Activated CD4-positive, alpha-beta T cell treated with anti-CD3 and anti-CD28 coated beads for 36 hours (primary cell): ENCODE results near the gene CREB3L1. TPM values are rescaled to one million over a fixed set of nuclear protein-coding genes. Genes with fewer than 3 reads are reported as not detected.

ENCODE experiments used
- ATAC-seq: fragments of 200-7000 bp; cut with Tn5 transposase; one replicate; pipeline ENCODE4 v1.10.0; 2021; ENCODE audit warnings: mild to moderate bottlenecking, moderate library complexity
- CTCF ChIA-PET: fragments of 350-600 bp; sonication (Branson Sonifier 250); formaldehyde crosslinking; loops from one replicate; lab custom pipeline; 2021; ENCODE audit warnings: antibody characterized with exemption; lab: Charles Lee
- POLR2A ChIA-PET: fragments of 350-600 bp; sonication (Branson Sonifier 250); formaldehyde crosslinking; loops from one replicate; lab custom pipeline; 2021; ENCODE audit warnings: antibody characterized with exemption, inconsistent platforms; lab: Charles Lee
- DNase-seq: peaks from one replicate; pipeline ENCODE4 v3.0.0-alpha.2; 2020
- H3K27ac Mint-ChIP-seq: one replicate; pipeline ENCODE4 v1.8.0; 2021; ENCODE audit warnings: mixed read lengths
- H3K27me3 Mint-ChIP-seq: one replicate; pipeline ENCODE4 v1.8.0; 2021; ENCODE audit warnings: mixed read lengths
- H3K36me3 Mint-ChIP-seq: one replicate; pipeline ENCODE4 v1.8.0; 2021; ENCODE audit warnings: low read depth, mixed read lengths
- H3K4me1 Mint-ChIP-seq: one replicate; pipeline ENCODE4 v1.8.0; 2021; ENCODE audit warnings: mixed read lengths
- H3K4me3 Mint-ChIP-seq: one replicate; pipeline ENCODE4 v1.8.0; 2021; ENCODE audit warnings: mild to moderate bottlenecking, moderate library complexity, mixed read lengths
- H3K9me3 Mint-ChIP-seq: one replicate; pipeline ENCODE4 v1.8.0; 2021; ENCODE audit warnings: low read depth, mixed read lengths
- intact Hi-C, 2 experiments: fragments of 100-400 bp; cut with DNase I in 1 of 2; cut with micrococcal nuclease in 1 of 2; formaldehyde crosslinking; loops; one replicate each; pipeline versions ENCODE4 v1.14.2 to v1.15.1; 2022 to 2024; cut with DNase I, micrococcal nuclease
- total RNA-seq, 2 experiments: library from RNA; stranded (reverse); gene quantifications; one replicate each; pipeline ENCODE4 v1.2.3, GENCODE V29; 2021

The CREB3L1 gene, protein sequence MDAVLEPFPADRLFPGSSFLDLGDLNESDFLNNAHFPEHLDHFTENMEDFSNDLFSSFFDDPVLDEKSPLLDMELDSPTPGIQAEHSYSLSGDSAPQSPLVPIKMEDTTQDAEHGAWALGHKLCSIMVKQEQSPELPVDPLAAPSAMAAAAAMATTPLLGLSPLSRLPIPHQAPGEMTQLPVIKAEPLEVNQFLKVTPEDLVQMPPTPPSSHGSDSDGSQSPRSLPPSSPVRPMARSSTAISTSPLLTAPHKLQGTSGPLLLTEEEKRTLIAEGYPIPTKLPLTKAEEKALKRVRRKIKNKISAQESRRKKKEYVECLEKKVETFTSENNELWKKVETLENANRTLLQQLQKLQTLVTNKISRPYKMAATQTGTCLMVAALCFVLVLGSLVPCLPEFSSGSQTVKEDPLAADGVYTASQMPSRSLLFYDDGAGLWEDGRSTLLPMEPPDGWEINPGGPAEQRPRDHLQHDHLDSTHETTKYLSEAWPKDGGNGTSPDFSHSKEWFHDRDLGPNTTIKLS
- total RNA-seq, result under 1 TPM in 1 of 2 experiments, not detected in 1; 0.19 TPM

DNA sequence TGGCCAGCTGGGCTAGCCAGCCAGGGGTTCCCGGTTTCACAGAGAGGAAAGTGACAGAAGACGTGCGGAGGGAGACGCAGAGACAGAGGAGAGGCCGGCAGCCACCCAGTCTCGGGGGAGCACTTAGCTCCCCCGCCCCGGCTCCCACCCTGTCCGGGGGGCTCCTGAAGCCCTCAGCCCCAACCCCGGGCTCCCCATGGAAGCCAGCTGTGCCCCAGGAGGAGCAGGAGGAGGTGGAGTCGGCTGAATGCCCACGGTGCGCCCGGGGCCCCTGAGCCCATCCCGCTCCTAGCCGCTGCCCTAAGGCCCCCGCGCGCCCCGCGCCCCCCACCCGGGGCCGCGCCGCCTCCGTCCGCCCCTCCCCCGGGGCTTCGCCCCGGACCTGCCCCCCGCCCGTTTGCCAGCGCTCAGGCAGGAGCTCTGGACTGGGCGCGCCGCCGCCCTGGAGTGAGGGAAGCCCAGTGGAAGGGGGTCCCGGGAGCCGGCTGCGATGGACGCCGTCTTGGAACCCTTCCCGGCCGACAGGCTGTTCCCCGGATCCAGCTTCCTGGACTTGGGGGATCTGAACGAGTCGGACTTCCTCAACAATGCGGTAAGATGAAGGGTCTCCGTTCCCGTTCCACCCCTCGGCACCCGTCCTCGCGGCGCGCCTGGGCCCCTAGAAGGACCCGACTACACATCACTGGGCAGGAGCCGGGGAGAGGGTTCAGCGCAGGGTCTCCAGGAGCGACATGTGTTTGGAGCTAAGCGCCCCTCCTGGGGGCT lies at the start of gene CREB3L1:
Gene CREB3L1 (plus strand): TSS at position 41 of the 765 bp plus-strand sequence. CDS start 450 bp downstream, at position 491.
- intact Hi-C loops, result no loop called here

DNA sequence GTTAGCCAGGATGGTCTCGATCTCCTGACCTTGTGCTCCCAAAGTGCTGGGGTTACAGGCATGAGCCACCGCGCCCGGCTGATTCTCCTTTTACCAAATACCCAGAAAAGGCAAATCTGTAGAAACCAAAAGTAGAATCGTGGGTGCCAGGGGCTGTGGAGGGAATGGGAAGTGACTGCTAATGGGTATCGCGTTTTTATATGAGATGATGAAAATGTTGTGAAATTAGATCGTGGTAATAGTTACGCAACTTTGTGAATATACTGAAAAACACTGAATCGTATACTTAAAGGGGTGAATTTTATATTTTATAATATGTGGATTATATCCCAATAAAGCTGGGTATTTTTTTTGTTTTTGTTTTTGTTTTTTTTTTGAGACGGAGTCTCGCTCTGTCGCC lies 48.2 kb upstream of the CREB3L1 start:
- Mint-ChIP-seq H3K36me3 (no peaks in the 10 kb centered on the region), H3K9me3 (no peaks in the 10 kb centered on the region), H3K4me1 (no peaks in the 10 kb centered on the region), H3K27ac (no peak overlapping the region), H3K27me3 (peaks cover 9% of the 10 kb centered on the region), H3K4me3 (no peak overlapping the region)
- DNase-seq, result no peak
- ChIA-PET POLR2A (no interaction called here), CTCF (no interaction called here)
- no peak for ATAC-seq
- intact Hi-C loops, result no loop called here

More for the DNA sequence above, at the start of gene CREB3L1:
- peaks cover 4% of the 10 kb centered on the region for H3K4me1 Mint-ChIP-seq
- H3K27ac Mint-ChIP-seq, result no peak within 1 kb of the TSS
- H3K4me3 Mint-ChIP-seq, result no peak within 1 kb of the TSS
- H3K27me3 Mint-ChIP-seq, result peaks cover 22% of the 10 kb centered on the region
- DNase-seq (no peak), ATAC-seq (no peak)
- H3K36me3 Mint-ChIP-seq, result no peaks in the 10 kb centered on the region
- POLR2A ChIA-PET, result no interaction called here
- CTCF ChIA-PET, result interaction anchor here (0.6 to 2.0 kb wide), 6 partner anchors 18 to 216 kb away, joined by 3 to 11 read pairs (median 4); no protein-coding TSS in a partner anchor
- no peaks in the 10 kb centered on the region for H3K9me3 Mint-ChIP-seq

DNA sequence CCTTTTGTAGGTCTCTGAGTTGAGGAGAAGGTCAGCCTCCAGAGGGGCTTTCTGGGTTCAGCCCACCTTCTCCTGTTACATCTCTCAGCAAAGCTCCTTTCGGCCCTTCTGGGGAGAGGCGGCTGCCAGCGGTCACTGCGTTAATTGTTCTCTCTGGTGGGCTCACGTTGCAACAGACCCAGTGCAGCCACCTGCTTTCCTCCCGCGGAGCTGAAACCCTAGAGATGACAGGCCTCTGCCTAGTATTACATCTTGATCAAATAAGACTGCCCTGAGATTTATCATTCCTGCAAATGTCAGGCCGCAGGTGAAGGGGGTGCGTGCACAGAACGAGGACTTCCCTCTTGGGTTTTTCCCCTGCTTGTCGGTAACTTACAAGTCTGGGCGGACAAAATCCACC lies 43.2 kb upstream of the CREB3L1 start:
- Mint-ChIP-seq H3K27me3 (peaks cover 11% of the 10 kb centered on the region), H3K4me1 (peaks cover 23% of the 10 kb centered on the region), H3K4me3 (no peak overlapping the region), H3K27ac (no peak overlapping the region), H3K36me3 (no peaks in the 10 kb centered on the region), H3K9me3 (no peaks in the 10 kb centered on the region)
- CTCF ChIA-PET, result interaction anchor here (0.6 kb wide), 1 partner anchor 264 kb away, joined by 3 read pairs; no protein-coding TSS in a partner anchor
- no peak for DNase-seq
- no peak for ATAC-seq
- intact Hi-C loops, result no loop called here
- POLR2A ChIA-PET, result no interaction called here

DNA sequence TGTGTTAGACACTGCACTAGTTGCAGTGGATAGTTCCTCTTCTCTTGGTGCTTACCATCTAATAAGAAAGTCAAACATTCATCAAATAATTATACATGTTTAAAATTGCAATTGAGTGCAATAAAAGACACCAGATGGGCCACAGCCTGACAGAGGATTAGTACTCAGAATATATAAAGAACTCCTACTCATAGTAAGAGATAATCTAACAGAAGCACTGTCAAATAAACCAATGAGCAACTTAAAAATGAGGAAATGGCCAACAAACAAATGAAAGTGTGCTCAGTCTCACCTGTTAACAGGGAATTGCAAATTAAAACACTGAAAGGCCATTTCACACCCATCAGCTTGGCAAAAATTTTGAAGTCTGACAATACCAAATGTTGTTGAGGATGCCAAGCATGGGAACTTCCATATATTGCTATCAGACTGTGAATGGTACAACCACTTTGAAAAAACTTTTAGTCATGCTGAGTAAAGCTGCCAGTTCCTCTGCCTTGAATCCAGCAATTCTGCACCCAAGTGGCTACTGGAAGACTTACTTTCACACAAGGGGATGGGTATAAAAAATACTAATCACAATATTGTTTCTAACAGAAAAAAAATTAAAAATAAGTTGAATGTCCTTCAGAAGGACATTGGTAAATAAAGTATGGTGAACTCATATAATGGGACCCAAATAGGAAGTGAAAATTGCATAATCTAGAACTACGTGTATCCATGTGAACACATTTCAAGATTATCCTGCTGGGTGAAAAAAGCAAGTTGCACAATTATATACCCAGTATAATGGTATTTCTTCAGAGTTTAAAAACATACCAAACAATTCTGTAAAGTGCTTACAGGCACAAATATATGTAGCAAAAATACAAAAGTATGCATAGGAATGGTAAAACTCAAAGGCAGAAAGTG lies 41.4 kb upstream of the CREB3L1 start:
- ChIA-PET POLR2A (no interaction called here), CTCF (interaction anchor here (0.6 to 10.5 kb wide), 3 partner anchors 57 to 83 kb away, joined by 3 to 230 read pairs (median 3); no protein-coding TSS in a partner anchor)
- ATAC-seq (no peak), DNase-seq (no peak)
- Mint-ChIP-seq H3K27me3 (peaks cover 11% of the 10 kb centered on the region), H3K4me3 (peak overlapping the region; percentile 31), H3K27ac (peak overlapping the region; percentile 67), H3K9me3 (no peaks in the 10 kb centered on the region), H3K4me1 (peaks cover 29% of the 10 kb centered on the region), H3K36me3 (no peaks in the 10 kb centered on the region)
- intact Hi-C loops, result loop anchor here (5.0 kb wide), 3 partner anchors 131 to 301 kb away; partner anchors contain the start of gene MDK (in 1 of the 2)

DNA sequence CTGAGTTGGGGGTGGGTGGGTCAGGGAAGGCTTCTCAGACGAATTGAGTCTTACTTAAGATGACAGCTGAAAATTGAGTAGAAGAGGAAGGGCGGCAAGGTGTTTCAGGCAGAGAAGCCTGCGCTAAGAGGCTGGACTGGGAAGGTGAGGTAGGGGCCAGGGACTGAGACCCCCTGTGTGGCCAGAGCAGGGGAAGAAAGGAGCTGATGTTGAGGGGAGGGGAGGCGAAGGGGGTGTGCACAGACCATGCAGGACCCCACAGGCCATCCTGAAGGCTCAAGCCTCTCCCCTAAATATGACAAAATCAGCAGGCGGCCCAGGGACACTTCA lies 40.6 kb upstream of the CREB3L1 start:
- H3K27me3 Mint-ChIP-seq, result peaks cover 11% of the 10 kb centered on the region
- ATAC-seq (no peak), DNase-seq (no peak)
- H3K36me3 Mint-ChIP-seq, result no peaks in the 10 kb centered on the region
- CTCF ChIA-PET, result interaction anchor here (0.8 to 10.5 kb wide), 3 partner anchors 56 to 86 kb away, joined by 3 to 230 read pairs (median 3); no protein-coding TSS in a partner anchor
- intact Hi-C loops, result loop anchor here (1.0 to 5.0 kb wide), 4 partner anchors 110 to 300 kb away; partner anchors contain the start of genes DGKZ (in 1 of the 2) and MDK (in 1 of the 2)
- H3K4me3 Mint-ChIP-seq, result peak overlapping the region; percentile 74
- H3K9me3 Mint-ChIP-seq, result no peaks in the 10 kb centered on the region
- POLR2A ChIA-PET, result no interaction called here
- peaks cover 29% of the 10 kb centered on the region for H3K4me1 Mint-ChIP-seq
- peak overlapping the region; percentile 85 for H3K27ac Mint-ChIP-seq

DNA sequence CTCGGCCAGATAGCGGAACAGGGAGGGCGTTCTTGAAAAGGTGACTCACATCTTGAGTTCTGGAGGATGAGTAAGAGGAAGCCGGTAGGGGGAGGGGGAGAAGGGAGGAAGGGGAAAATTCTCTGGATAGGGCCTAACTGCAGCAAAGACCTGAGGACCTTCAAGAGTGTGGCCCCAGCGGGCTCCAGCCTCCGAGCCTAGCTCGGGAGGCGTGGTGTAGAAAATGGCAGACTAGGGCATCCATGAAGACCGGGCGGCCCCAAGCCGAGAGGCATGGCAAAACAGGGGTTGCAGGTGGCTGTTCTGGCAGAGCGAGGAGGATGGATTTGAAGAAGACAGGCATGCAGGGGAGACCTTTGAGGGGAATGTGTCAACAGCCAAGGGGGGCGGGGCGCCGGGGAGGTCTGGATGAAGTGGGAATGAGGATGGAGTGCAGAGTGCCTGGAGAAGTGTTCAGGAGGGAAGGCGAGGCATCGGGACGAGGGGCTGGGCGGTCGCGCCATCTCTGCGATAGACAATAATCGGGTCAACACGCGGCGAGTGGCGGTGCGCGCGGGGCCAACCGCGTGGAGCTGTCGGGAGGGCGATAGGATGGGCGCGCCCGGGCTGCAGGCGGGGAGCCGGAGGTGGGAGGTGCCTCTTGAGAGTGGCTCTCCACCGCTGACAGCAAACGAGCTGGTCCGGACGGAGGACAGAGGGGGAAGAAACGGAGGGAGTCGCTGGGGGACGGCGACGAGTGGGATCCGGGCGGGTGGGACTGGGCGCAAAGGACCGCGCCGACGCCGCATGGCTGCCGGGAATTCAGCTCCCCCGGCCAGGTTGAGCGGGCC lies 40.0 kb upstream of the CREB3L1 start:
- intact Hi-C loops, result loop anchor here (1.0 to 5.0 kb wide), 7 partner anchors 110 to 391 kb away; partner anchors contain the start of genes CRY2 (in 1 of the 2), DGKZ (in 1 of the 2) and MDK (in 1 of the 2)
- CTCF ChIA-PET, result interaction anchor here (0.7 to 10.5 kb wide), 23 partner anchors 11 to 272 kb away, joined by 3 to 230 read pairs (median 5); partner anchors contain the start of gene DGKZ
- Mint-ChIP-seq H3K27me3 (peaks cover 11% of the 10 kb centered on the region), H3K4me3 (peak overlapping the region; percentile 74), H3K4me1 (peaks cover 33% of the 10 kb centered on the region), H3K27ac (peak overlapping the region; percentile 85), H3K36me3 (no peaks in the 10 kb centered on the region), H3K9me3 (no peaks in the 10 kb centered on the region)
- POLR2A ChIA-PET, result no interaction called here
- DNase-seq (peak; percentile 78), ATAC-seq (peak; percentile 65)

DNA sequence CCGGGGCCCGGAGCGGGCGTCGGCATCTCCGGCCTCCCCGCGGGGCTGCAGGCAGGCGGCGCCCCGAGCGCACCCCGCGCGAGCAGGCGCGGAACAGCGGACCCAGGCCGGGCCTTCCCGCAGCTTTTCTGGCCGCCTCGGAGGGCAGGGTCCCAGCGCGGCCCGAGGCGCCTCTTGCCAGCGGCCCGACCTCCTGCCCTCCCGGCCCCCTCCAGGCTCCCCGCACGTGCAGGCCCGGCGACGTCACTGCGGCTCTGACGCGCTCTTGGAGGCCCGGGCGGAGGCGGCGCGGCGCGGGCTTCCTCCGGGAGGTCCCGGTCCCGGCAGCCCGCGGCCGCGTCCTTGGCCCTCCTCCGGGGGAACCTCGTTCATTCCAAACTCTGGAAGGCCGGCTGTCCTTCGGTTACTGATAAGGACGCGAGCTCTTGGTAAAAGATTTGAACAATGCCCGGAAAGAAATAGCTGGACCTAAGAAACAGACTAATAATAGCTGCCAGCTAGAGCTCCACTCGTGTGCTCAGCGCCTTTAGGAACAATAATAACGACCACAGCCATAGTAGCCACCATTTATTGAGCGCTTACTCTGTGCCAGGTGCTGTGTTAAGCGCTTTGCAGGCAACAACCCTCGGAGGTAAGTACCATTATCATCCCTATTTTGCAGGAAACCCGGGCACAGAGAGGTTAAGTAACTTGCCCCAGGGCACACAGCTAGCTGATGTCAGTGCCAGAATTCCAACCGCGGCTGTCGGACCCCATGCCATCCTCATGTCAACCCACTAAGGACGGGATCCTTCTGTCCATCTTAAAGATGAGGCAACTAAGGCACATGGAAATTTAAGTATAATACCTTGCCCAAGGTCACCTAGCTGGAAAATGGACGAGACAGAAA lies 39.1 kb upstream of the CREB3L1 start:
- peak overlapping the region; percentile 74 for H3K4me3 Mint-ChIP-seq
- no peaks in the 10 kb centered on the region for H3K36me3 Mint-ChIP-seq

DNA sequence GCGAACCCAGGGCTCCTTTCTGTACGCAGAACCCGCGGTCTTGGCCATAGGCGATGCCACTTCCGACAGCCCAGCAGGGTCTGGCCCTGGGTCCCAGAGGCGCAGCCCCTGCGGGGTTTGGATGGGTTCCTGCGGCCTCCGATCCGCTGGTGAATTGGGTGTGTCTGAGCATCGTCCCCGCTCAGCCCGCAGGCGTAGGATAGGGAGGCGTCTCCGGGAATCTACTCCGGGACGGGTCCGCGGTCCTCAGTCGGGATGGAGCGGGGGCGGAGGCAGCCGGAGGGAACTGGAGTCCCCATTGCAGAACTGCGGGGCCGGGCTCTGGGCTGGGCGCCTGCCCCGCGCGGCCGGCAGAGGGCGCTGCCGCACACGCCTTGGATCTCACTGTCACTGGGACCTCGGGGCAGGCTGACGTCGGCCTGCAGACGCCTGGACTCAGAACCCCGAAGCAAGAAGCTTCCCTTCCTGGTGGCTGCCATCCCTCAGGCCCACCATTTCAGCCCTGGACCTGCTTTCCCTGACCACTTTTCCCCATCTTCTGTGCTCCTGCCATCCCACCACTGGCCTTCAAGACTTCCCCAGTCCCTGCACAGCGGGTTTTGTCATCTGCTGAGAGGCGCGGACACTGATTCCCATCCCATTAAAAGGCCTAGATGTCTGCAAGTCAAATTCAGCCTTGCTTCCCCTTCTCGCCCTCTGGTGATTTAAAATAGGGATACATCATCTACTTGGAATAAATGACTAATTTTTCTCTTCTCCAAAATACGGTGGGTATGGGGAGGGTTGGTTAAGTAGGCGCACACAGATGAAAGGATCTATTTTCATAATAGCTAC lies 38.3 kb upstream of the CREB3L1 start:
- H3K4me1 Mint-ChIP-seq, result peaks cover 36% of the 10 kb centered on the region

More for the DNA sequence above, 39.1 kb upstream of the CREB3L1 start:
- ChIA-PET CTCF (interaction anchor here (0.6 to 10.5 kb wide), 32 partner anchors 10 to 396 kb away, joined by 3 to 230 read pairs (median 4); partner anchors contain the start of gene DGKZ), POLR2A (no interaction called here)
- intact Hi-C loops, result loop anchor here (2.0 to 5.0 kb wide), 6 partner anchors 116 to 392 kb away; partner anchors contain the start of genes CRY2 (in 1 of the 2) and MDK (in 1 of the 2)
- DNase-seq (peak; percentile 83), ATAC-seq (peak; percentile 37)
- no peaks in the 10 kb centered on the region for H3K9me3 Mint-ChIP-seq
- peaks cover 11% of the 10 kb centered on the region for H3K27me3 Mint-ChIP-seq
- H3K27ac Mint-ChIP-seq, result peak overlapping the region; percentile 66
- peaks cover 36% of the 10 kb centered on the region for H3K4me1 Mint-ChIP-seq

More for the DNA sequence above, 38.3 kb upstream of the CREB3L1 start:
- peak overlapping the region; percentile 70 for H3K4me3 Mint-ChIP-seq
- intact Hi-C loops, result loop anchor here (1.0 to 5.0 kb wide), 10 partner anchors 69 to 392 kb away; partner anchors contain the start of genes CRY2 (in 1 of the 2) and MDK (in 1 of the 2)
- peak overlapping the region; percentile 6 for H3K27ac Mint-ChIP-seq
- CTCF ChIA-PET, result interaction anchor here (0.6 to 10.5 kb wide), 47 partner anchors 10 to 396 kb away, joined by 3 to 230 read pairs (median 5); no protein-coding TSS in a partner anchor
- peak; percentile 70 for ATAC-seq
- peak; percentile 90 for DNase-seq
- peaks cover 11% of the 10 kb centered on the region for H3K27me3 Mint-ChIP-seq
- no peaks in the 10 kb centered on the region for H3K9me3 Mint-ChIP-seq
- POLR2A ChIA-PET, result interaction anchor here (0.7 kb wide), 1 partner anchor 106 kb away, joined by 3 read pairs; no protein-coding TSS in a partner anchor
- no peaks in the 10 kb centered on the region for H3K36me3 Mint-ChIP-seq
